Mesodermal cell (in vitro differentiated cells): Measurements from ENCODE around the gene COMTD1.
"Not testable (repeated sequence)": the region's sequence is repeated elsewhere in the genome, so short reads cannot be mapped to it uniquely, and the experiment has no call there.

Experiments used
- H3K27ac ChIP-seq: 2 replicates; pipeline ENCODE4 v1.7.0; 2013; ENCODE audit warnings: mild to moderate bottlenecking, low read depth, low read length, moderate library complexity; ENCODE audit not compliant: severe bottlenecking
- H3K36me3 ChIP-seq: 2 replicates; pipeline ENCODE4 v1.7.1; 2013; ENCODE audit warnings: mild to moderate bottlenecking, low read length, moderate library complexity; ENCODE audit not compliant: control insufficient read depth, insufficient read depth
- H3K4me1 ChIP-seq: one replicate; pipeline ENCODE4 v1.7.1; 2013; ENCODE audit warnings: mild to moderate bottlenecking, low read length; ENCODE audit not compliant: insufficient read depth, control insufficient read depth, poor library complexity, severe bottlenecking
- H3K4me3 ChIP-seq: 2 replicates; pipeline ENCODE4 v1.7.0; 2013; ENCODE audit warnings: low read length, control low read depth, mild to moderate bottlenecking; ENCODE audit not compliant: insufficient read depth, poor library complexity, severe bottlenecking; ENCODE audit errors: extremely low read depth
- H3K9me3 ChIP-seq: 2 replicates; pipeline ENCODE4 v1.7.1; 2013; ENCODE audit warnings: mild to moderate bottlenecking, low read length, moderate library complexity; ENCODE audit not compliant: control insufficient read depth
- WGBS, 2 experiments: methylation state at CpG; one replicate each; pipeline ENCODE4 v1.1.5; 2013; ENCODE audit warnings: missing lambda C conversion rate in 2 of 2; ENCODE audit not compliant: insufficient coverage in 2 of 2; 5-methylcytosine and 5-hydroxymethylcytosine counted together

Gene COMTD1

DNA sequence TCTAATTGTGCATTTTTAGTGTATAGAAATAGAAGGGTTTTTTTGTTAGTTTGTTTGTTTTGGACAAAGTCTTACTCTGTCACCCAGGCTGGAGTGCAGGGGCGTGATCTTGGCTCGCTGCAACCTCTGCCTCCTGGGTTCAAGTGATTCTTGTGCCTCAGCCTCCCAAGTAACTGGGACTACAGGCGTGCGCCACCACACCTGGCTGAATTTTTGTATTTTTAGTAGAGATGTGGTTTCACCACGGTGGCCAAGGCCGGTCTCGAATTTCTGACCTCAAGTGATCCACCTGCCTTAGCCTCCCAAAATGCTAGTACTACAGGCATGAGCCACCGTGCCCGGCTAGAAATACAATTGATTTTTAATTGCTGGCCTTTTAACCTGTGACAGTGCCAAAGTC lies 47.2 kb downstream of the COMTD1 start:
- H3K4me1 ChIP-seq, H3K36me3 ChIP-seq, H3K9me3 ChIP-seq, H3K27ac ChIP-seq, H3K4me3 ChIP-seq: not testable (repeated sequence)
- 93 to 94% methylated on average over 9 of the region's 9 CpGs for WGBS, 2 experiments

- Histone ChIP-seq H3K36me3 (peaks cover 4% of the 10 kb centered on the region), H3K4me1 (peaks cover 8% of the 10 kb centered on the region), H3K9me3 (no peaks in the 10 kb centered on the region), H3K4me3 (no peak overlapping the region), H3K27ac (no peak overlapping the region)
- WGBS, 2 experiments, result 80 to 88% methylated on average over 2 of the region's 3 CpGs
Measured at GRCh38 chr10:75187961-75188426, 47.8 kb downstream of the COMTD1 start.

- WGBS, 2 experiments, result 86 to 87% methylated on average over 4 of the region's 4 CpGs
- Histone ChIP-seq H3K27ac (no peak overlapping the region), H3K4me1 (peaks cover 4% of the 10 kb centered on the region), H3K4me3 (no peak overlapping the region), H3K36me3 (peaks cover 10% of the 10 kb centered on the region), H3K9me3 (no peaks in the 10 kb centered on the region)
Measured at GRCh38 chr10:75186310-75186709, 49.4 kb downstream of the COMTD1 start.
